Lower lobe of right lung (tissue), 2 donors: ENCODE data around the gene GUCA2A. TPM values are rescaled to one million over a fixed set of nuclear protein-coding genes. Genes with fewer than 3 reads are reported as not detected.

ENCODE experiments used
- ATAC-seq, 2 donors: fragments of 200-7000 bp; cut with Tn5 transposase; one replicate each; pipeline ENCODE4 v1.9.1; 2020 to 2022; ENCODE audit warnings: mild to moderate bottlenecking in 2 of 2, moderate library complexity in 2 of 2
- DNase-seq: peaks from one replicate; pipeline ENCODE4 v3.0.0-alpha.2; 2020
- H3K27ac ChIP-seq: fragments of 200-600 bp; one replicate; pipeline ENCODE4 v1.8.0; 2022
- H3K27me3 ChIP-seq: fragments of 200-600 bp; one replicate; pipeline ENCODE4 v1.8.0; 2022; ENCODE audit warnings: low read depth
- H3K36me3 ChIP-seq: fragments of 200-600 bp; one replicate; pipeline ENCODE4 v1.8.0; 2022; ENCODE audit warnings: mild to moderate bottlenecking
- H3K4me1 ChIP-seq: fragments of 200-600 bp; one replicate; pipeline ENCODE4 v1.8.0; 2022
- H3K4me3 ChIP-seq: fragments of 200-600 bp; one replicate; pipeline ENCODE4 v1.8.0; 2022; ENCODE audit warnings: mild to moderate bottlenecking
- H3K9me3 ChIP-seq: fragments of 200-600 bp; one replicate; pipeline ENCODE4 v1.8.0; 2022
- CTCF ChIP-seq: fragments of 200-600 bp; IDR thresholded peaks from one replicate; pipeline ENCODE4 v1.8.0; 2022; ENCODE audit warnings: antibody characterized with exemption, mild to moderate bottlenecking
- intact Hi-C: fragments of 100-400 bp; cut with DNase I; formaldehyde crosslinking; loops from one replicate; pipeline ENCODE4 v1.11.0; 2022
- total RNA-seq: library from RNA; stranded (reverse); fragmentation: NEBNext Ultra II Directional; extraction: Animal tissue kit (Norgen Biotek cat#: 25700); gene quantifications from one replicate; pipeline ENCODE4 v1.2.1, GENCODE V29; 2021
- donor health status: DM: no; HTN: yes; CAD: no; lungs with severe emphysema.

The GUCA2A gene
- total RNA-seq, 1 donor from 2014 or later = not detected

DNA sequence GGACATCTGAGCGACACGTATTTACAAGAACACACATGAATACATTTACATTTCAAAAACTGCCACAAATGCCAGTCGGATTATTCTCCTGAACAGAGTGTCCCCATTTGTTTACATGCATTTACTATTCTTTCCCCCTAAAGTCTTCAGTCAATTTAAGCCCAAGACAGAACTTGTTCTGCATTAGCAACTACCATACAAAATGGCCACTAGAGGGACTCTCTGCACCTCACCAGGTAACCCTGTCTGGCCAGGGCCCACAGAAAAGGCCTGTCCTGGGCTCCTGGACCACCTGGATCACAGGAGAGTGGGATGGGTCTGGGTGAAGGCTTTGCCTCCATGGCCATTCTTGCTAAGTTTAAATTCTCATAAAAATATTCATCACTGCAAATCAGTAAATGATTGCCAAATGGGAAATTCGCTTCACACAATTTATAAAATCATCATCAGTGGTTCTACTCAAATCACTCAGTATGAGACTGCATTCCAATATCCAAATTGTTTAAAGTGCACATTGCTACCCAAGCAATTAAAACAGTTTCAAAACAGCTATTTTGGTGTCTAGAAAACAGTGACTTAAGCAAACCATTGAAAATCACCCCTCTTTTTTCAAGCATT, 12.5 kb upstream of the GUCA2A start:
- peak; percentile 53 to 65 for ATAC-seq
- no peak overlapping the region for H3K4me3 ChIP-seq
- DNase-seq = no peak
- intact Hi-C loops = no loop called here
- no peak overlapping the region for H3K27ac ChIP-seq
- no peaks in the 10 kb centered on the region for H3K27me3 ChIP-seq
- H3K9me3 ChIP-seq = no peaks in the 10 kb centered on the region
- H3K36me3 ChIP-seq = peaks cover 8% of the 10 kb centered on the region
- peak; percentile 67 for TF ChIP-seq CTCF
- H3K4me1 ChIP-seq = peaks cover 51% of the 10 kb centered on the region

- ATAC-seq (no peak), DNase-seq (no peak)
- Histone ChIP-seq H3K9me3 (no peaks in the 10 kb centered on the region), H3K4me3 (no peak overlapping the region), H3K27ac (no peak overlapping the region), H3K27me3 (no peaks in the 10 kb centered on the region), H3K4me1 (peaks cover 66% of the 10 kb centered on the region), H3K36me3 (peaks cover 5% of the 10 kb centered on the region)
- intact Hi-C loops = no loop called here
- no peak for TF ChIP-seq CTCF
These were observed 10.9 kb upstream of the GUCA2A start for GRCh38 chr1:42175314-42176054.

GRCh38 chr1:42173961-42174735, 9.6 kb upstream of the GUCA2A start:
- Histone ChIP-seq H3K9me3 (no peaks in the 10 kb centered on the region), H3K4me3 (no peak overlapping the region), H3K4me1 (peaks cover 63% of the 10 kb centered on the region), H3K36me3 (no peaks in the 10 kb centered on the region), H3K27me3 (no peaks in the 10 kb centered on the region), H3K27ac (no peak overlapping the region)
- ATAC-seq (no peak), DNase-seq (no peak)
- intact Hi-C loops = no loop called here
- TF ChIP-seq CTCF = no peak

DNA sequence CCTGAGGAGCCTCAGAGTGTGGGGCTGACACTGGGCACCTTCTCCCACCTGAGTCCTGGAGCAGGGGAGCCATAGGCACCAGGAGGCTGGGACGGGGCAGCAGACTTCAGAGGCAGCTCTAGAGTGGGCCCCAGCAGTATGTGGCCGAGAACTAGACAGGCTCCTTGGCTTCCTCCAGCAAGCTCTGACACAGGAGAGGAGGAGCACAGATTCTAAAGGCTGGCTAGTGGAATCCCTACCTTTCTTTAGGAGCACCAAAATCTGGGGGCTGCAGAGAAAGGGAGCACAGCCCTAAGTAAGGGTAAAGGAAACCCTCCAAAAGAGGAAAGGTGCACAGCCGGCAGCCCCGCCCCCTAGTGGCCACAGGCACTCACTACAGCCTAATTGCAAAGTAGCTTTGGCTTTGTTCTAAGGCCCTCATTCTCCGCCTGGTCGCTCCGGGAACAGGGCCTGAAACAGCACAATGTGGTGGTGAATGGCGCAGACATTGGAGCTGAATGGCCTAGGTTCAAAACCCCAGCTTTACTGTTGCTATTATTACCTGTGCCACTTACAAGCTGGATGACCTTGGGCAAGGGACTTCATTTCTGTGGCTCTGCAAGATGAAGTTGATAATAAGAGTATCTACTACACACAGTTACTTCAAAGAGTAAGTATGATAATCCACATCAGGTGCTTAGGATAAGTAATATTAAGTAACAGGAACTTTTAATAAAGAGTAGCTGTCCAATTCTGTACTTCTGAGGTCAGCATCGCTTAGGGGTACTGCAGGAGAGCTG, 8.8 kb upstream of the GUCA2A start:
- Histone ChIP-seq H3K27me3 (no peaks in the 10 kb centered on the region), H3K27ac (peak overlapping the region; percentile 63), H3K4me3 (no peak overlapping the region), H3K36me3 (no peaks in the 10 kb centered on the region), H3K4me1 (peaks cover 55% of the 10 kb centered on the region), H3K9me3 (no peaks in the 10 kb centered on the region)
- peak; percentile 95 for TF ChIP-seq CTCF
- peak; percentile 68 to 81 for ATAC-seq
- peak; percentile 78 for DNase-seq
- intact Hi-C loops = no loop called here
